T-helper 22 cell (primary cell): ENCODE measurements around the gene BMP5.

Source experiments
- DNase-seq: peaks from one replicate; pipeline ENCODE4 v3.0.0-alpha.2; 2020; ENCODE audit warnings: low read depth

The BMP5 gene

GRCh38 chr6:55811074-55811473 lies 64.3 kb downstream of the BMP5 start:
- DNase-seq, result no peak

GRCh38 chr6:55802259-55802658 lies 73.1 kb downstream of the BMP5 start:
- no peak for DNase-seq

GRCh38 chr6:55798571-55798970 lies 76.8 kb downstream of the BMP5 start:
- DNase-seq, result no peak

- no peak for DNase-seq
Measured at GRCh38 chr6:55794136-55794812, 81.1 kb downstream of the BMP5 start.

- DNase-seq, result no peak
Measured at GRCh38 chr6:55785273-55785672, 90.1 kb downstream of the BMP5 start.

- DNase-seq, result no peak
Measured at GRCh38 chr6:55782275-55782674, 93.1 kb downstream of the BMP5 start.

- no peak for DNase-seq
Measured at GRCh38 chr6:55778705-55779104, 96.7 kb downstream of the BMP5 start.

GRCh38 chr6:55777469-55777868 lies 97.9 kb downstream of the BMP5 start:
- DNase-seq, result no peak

GRCh38 chr6:55776113-55776512 lies 99.3 kb downstream of the BMP5 start:
- DNase-seq, result no peak

- DNase-seq, result no peak
Measured at GRCh38 chr6:55775029-55775318, 100.4 kb downstream of the BMP5 start.

- DNase-seq, result no peak
Measured at GRCh38 chr6:55774286-55775028, 100.9 kb downstream of the BMP5 start.

- no peak for DNase-seq
Measured at GRCh38 chr6:55773620-55774216, 101.7 kb downstream of the BMP5 start.

GRCh38 chr6:55772730-55773129 lies 102.7 kb downstream of the BMP5 start:
- DNase-seq, result no peak

- DNase-seq, result no peak
Measured at GRCh38 chr6:55759536-55759935, 115.9 kb downstream of the BMP5 start.

GRCh38 chr6:55758156-55758937 lies 117.0 kb downstream of the BMP5 start:
- DNase-seq, result no peak

- no peak for DNase-seq
Measured at GRCh38 chr6:55756531-55757031, 118.8 kb downstream of the BMP5 start.

- no peak for DNase-seq
Measured at GRCh38 chr6:55748880-55749279, 126.5 kb downstream of the BMP5 start.

- no peak for DNase-seq
Measured at GRCh38 chr6:55746473-55746872, 128.9 kb downstream of the BMP5 start.

GRCh38 chr6:55734256-55734655 lies 141.1 kb downstream of the BMP5 start:
- no peak for DNase-seq

- DNase-seq, result no peak
Measured at GRCh38 chr6:55729665-55730064, 145.7 kb downstream of the BMP5 start.

GRCh38 chr6:55726144-55726543 lies 149.2 kb downstream of the BMP5 start:
- DNase-seq, result no peak

GRCh38 chr6:55714831-55715230 lies 160.6 kb downstream of the BMP5 start:
- no peak for DNase-seq

GRCh38 chr6:55713436-55713835 lies 162.0 kb downstream of the BMP5 start:
- DNase-seq, result no peak
